Heart left ventricle (tissue), 16 donors: ENCODE results near the gene LLPH. TPM values are rescaled to one million over a fixed set of nuclear protein-coding genes. Genes with fewer than 3 reads are reported as not detected.
"Not testable (repeated sequence)": the region's sequence is repeated elsewhere in the genome, so short reads cannot be mapped to it uniquely, and the experiment has no call there.

Experiments
- ATAC-seq, 4 donors: fragments of 200-7000 bp; cut with Tn5 transposase; one replicate each; pipeline ENCODE4 v1.9.1; 2020 to 2022; ENCODE audit warnings: moderate library complexity in 4 of 4, mild to moderate bottlenecking in 3 of 4, moderate number of reproducible peaks in 1 of 4
- DNase-seq, 5 donors: peaks; one replicate each; pipeline ENCODE4 v3.0.0-alpha.2; 2020
- H3K27ac ChIP-seq, 12 donors: fragments of 200-600 bp; sonication (generic) in 4 of 12; one replicate each; pipeline versions ENCODE4 v1.5.0 to v1.8.0; 2016 to 2022; ENCODE audit warnings: mild to moderate bottlenecking in 2 of 12
- H3K27me3 ChIP-seq, 9 donors: fragments of 200-600 bp; sonication (generic) in 2 of 9; one replicate each; pipeline versions ENCODE4 v1.5.1 to v1.8.0; 2016 to 2022; ENCODE audit warnings: mild to moderate bottlenecking in 3 of 9
- H3K36me3 ChIP-seq, 9 donors: fragments of 200-600 bp; sonication (generic) in 2 of 9; one replicate each; pipeline versions ENCODE4 v1.5.0 to v1.8.0; 2018 to 2022; ENCODE audit warnings: mild to moderate bottlenecking in 2 of 9
- H3K4me1 ChIP-seq, 12 donors: fragments of 200-600 bp; sonication (generic) in 4 of 12; one replicate each; pipeline versions ENCODE4 v1.5.0 to v1.8.0; 2016 to 2022; ENCODE audit warnings: mild to moderate bottlenecking in 3 of 12
- H3K4me3 ChIP-seq, 12 donors: fragments of 200-600 bp; sonication (generic) in 4 of 12; one replicate each; pipeline versions ENCODE4 v1.5.0 to v1.8.0; 2017 to 2022; ENCODE audit warnings: mild to moderate bottlenecking in 9 of 12, moderate library complexity in 4 of 12
- H3K9me3 ChIP-seq, 12 donors: fragments of 200-600 bp; sonication (generic) in 4 of 12; one replicate each; pipeline versions ENCODE4 v1.5.0 to v1.8.0; 2016 to 2022; ENCODE audit warnings: mild to moderate bottlenecking in 1 of 12
- CTCF ChIP-seq, 12 donors: fragments of 200-600 bp; sonication (generic) in 4 of 12; IDR thresholded peaks; one replicate each; pipeline versions ENCODE4 v1.5.0 to v1.8.0; 2018 to 2022; ENCODE audit warnings: antibody characterized with exemption in 12 of 12, mild to moderate bottlenecking in 5 of 12
- POLR2A ChIP-seq, 2 donors: fragments of 450-650 bp; IDR thresholded peaks; one replicate each; pipeline ENCODE4 v1.6.1; 2017; ENCODE audit warnings: antibody characterized with exemption in 2 of 2, mild to moderate bottlenecking in 2 of 2, moderate library complexity in 2 of 2
- WGBS, 4 donors: extraction: QIAGEN DNeasy Blood & Tissue Kit in 2 of 4; methylation state at CpG; one replicate each; pipeline versions ENCODE4 v1.1.5 to v1.1.7; 2013 to 2018; 5-methylcytosine and 5-hydroxymethylcytosine counted together
- intact Hi-C, 10 donors: fragments of 100-400 bp; cut with DNase I; formaldehyde crosslinking; loops; one replicate each; pipeline versions ENCODE4 v1.11.1 to v1.14.2; 2022
- long read RNA-seq, 3 donors: library from polyadenylated mRNA; unstranded; transcript quantifications; one replicate each; pipeline ENCODE4 v2.0.0, GENCODE V29; 2020 to 2021
- polyA plus RNA-seq, 2 donors: library from polyadenylated mRNA; stranded (reverse); fragments of 200-250 nt; gene quantifications; one replicate each; pipeline ENCODE4 v1.2.3, GENCODE V29; 2013
- total RNA-seq, 9 donors: library from RNA; depleted of rRNA in 2 of 9; stranded (reverse); fragments of >200 nt in 2 of 9; fragmentation: NEBNext Ultra II Directional in 3 of 9; extraction: Animal tissue kit (Norgen Biotek cat#: 25700) in 3 of 9; gene quantifications; one replicate each; pipeline versions ENCODE4 v1.1.0 to v1.2.4, GENCODE V29; 2016 to 2023
- donor health status: ischemic (EF 13 %, LVEDD 7.1; RV severe dilation, severe dysfunction).
- donor health status: healthy with polysubstance abuse.
- donor health status: DM: no; HTN: yes; CAD: no.
- donor health status: DM: no; HTN: no; CAD: no.
- donor health status: ischemic (EF 25% LVEDD 6.9; RV normal size, moderate dysfunction).
- donor health status: ischemic (EF 25% LVEDD 5.7; RV mildly dilated, moderate dysfunction).
- donor health status: healthy.
- donor health status: DM: yes; HTN: yes; CAD: no.
- donor health status: ischemic (EF 35%, LVEDD 5.7; RV mildly dilated, moderate dysfunction).
- donor health status: nonischemic (EF 11% LVEDD 7.7; RV severe dilation, severe dysfunction).
- donor health status: DM: yes; HTN: yes; CAD: no.
- donor health status: PGD.
- donor health status: ischemic (EF 29% LVEDD 5.4; RV normal size, mild dysfunction).
- donor health status: nonischemic (EF 23%, LVEDD 6.1; RV moderate dilation, normal function).

Gene LLPH
- total RNA-seq = 10 to 100 TPM in 7 of 9 donors, 1 to 10 TPM in 2; 5.0 to 36.4 (median 18.3) TPM
- polyA plus RNA-seq = 10 to 100 TPM; 11.4 to 49.1 TPM
- long read RNA-seq, donor 1, full-length matches to known transcripts = 13 of 14 reads
- long read RNA-seq, donor 1, partial matches to known transcripts = 0 of 14 reads
- long read RNA-seq, donor 1, other reads (novel, unspliced or antisense) = 1 of 14 reads
- long read RNA-seq, donor 2, full-length matches to known transcripts = 24 of 24 reads
- long read RNA-seq, donor 2, partial matches to known transcripts = 0 of 24 reads
- long read RNA-seq, donor 2, other reads (novel, unspliced or antisense) = 0 of 24 reads
- long read RNA-seq, donor 3, full-length matches to known transcripts = 12 of 16 reads
- long read RNA-seq, donor 3, partial matches to known transcripts = 3 of 16 reads
- long read RNA-seq, donor 3, other reads (novel, unspliced or antisense) = 1 of 16 reads

DNA sequence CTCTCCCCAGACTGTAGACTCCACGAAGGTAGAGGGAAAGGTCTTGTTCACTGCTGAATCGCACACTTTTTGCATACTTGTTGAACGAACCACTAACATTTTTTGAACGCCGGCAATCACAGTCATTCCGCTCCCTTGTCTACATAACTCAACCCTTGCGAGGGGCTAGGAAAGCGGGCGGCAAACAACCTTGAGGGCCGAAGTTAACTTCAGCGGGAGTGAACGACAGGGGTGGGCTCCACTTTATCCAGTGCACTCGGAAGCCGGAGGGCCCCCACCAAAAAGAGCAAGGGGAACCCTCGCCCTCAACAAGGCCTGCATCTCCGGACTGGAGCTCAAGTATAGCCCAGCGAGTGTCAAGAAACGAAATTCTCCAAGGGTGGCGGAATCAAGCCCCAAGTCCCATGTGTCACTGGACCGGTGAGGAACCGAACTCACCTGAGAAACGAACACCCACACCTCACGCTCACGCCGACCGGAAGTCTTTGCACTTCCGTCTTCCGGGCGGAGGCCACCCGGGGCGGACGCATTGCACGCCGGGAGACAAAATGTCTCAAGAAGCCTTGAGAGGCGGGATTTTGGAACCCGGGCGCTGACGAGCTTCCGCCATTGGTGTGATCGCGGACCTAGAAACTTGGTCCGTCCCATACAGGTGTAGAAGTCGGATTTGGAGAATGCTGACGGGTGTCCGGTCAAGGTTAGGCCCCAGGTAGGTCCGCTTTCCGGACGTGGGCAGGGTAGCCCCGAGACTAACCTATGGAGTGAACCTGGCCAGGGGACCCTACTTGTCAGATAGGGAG is at the start of gene LLPH:
Gene LLPH, minus strand, starts transcription at position 484 of the 800 bp plus-strand sequence. CDS start 1,644 bp downstream, outside the sequence.
- peak; percentile 92 to 96 (median 96) for ATAC-seq

GRCh38 chr12:66176105-66176900 is 45.8 kb upstream of the LLPH start:
- H3K27me3 ChIP-seq = peaks cover 0 to 1% (median 0%) of the 10 kb centered on the region in 9 donors
- ATAC-seq (no peak), DNase-seq (no peak)
- H3K4me1 ChIP-seq = peaks cover 0 to 16% (median 0%) of the 10 kb centered on the region in 12 donors
- whole genome bisulfite sequencing, 4 donors = 35 to 48% (median 44%) methylated on average over 1 of the region's 1 CpG
- intact Hi-C loops = loop anchor here in 1 of 10 donors (10.0 kb wide), 1 partner anchor 58 kb away; no protein-coding TSS in a partner anchor
- H3K36me3 ChIP-seq = no peaks in the 10 kb centered on the region
- no peaks in the 10 kb centered on the region for H3K9me3 ChIP-seq
- H3K4me3 ChIP-seq = no peak overlapping the region
- H3K27ac ChIP-seq = no peak overlapping the region
- TF ChIP-seq POLR2A (IDR thresholded peaks at IDR 0.05) = no peak
- TF ChIP-seq CTCF (IDR thresholded peaks at IDR 0.05) = no peak

More for the DNA sequence above, at the start of gene LLPH:
- WGBS, 4 donors = 0 to 1% (median 0%) methylated on average over 44 to 49 of the region's 49 CpGs
- Histone ChIP-seq H3K27me3 (no peaks in the 10 kb centered on the region), H3K36me3 (peaks cover 0 to 35% (median 28%) of the 10 kb centered on the region in 9 donors), H3K9me3 (no peaks in the 10 kb centered on the region), H3K4me3 (peak within 1 kb of the TSS; percentile 58 to 96 (median 74)), H3K27ac (peak within 1 kb of the TSS in 11 of 12 donors; percentile 56 to 91 (median 80)), H3K4me1 (peaks cover 0 to 45% (median 29%) of the 10 kb centered on the region in 12 donors)
- intact Hi-C loops = loop anchor here in 1 of 10 donors (5.0 kb wide), 1 partner anchor 172 kb away; the partner anchor contains the start of gene HELB
- DNase-seq = peak; percentile 88 to 95 (median 92)
- TF ChIP-seq CTCF (IDR thresholded peaks at IDR 0.05) = peak in 1 of 12 donors; percentile 7
- TF ChIP-seq POLR2A (IDR thresholded peaks at IDR 0.05) = peak in 1 of 2 donors; percentile 52

DNA sequence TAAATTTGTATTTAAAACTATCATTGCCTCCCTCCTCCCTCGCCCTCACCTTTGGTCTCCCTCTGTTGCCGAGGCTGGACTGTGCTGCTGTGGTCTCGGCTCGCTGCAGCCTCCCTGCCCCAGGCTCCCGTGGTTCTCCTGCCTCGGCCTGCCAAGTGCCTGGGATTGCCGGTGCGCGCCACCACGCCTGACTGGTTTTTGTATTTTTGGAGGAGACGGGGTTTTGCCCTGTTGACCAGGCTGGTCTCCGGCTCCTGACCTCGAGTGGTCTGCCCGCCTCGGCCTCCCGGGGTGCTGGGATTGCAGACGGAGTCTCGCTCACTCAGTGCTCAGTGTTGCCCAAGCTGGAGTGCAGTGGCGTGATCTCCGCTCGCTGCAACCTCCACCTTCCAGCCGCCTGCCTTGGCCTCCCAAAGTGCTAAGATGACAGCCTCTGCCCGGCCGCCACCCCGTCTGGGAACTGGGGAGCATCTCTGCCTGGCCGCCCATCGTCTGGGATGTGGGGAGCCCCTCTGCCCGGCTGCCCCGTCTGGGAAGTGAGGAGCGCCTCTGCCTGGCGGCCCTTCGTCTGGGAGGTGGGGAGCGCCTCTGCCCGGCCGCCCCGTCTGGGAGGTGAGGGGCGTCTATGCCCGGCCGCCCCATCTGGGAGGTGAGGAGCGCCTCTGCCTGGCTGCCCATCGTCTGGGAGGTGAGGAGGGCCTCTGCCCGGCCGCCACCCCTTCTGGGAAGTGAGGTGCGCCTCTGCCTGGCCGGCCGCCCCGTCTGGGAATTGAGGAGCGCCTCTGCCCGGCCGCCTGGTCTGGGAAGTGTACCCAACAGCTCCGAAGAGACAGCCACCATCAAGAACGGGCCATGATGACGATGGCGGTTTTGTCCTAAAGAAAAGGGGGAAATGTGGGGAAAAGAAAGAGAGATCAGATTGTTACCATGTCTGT is 44.1 kb upstream of the LLPH start:
- H3K36me3 ChIP-seq, H3K9me3 ChIP-seq, DNase-seq, ATAC-seq, H3K27me3 ChIP-seq, H3K27ac ChIP-seq, H3K4me3 ChIP-seq: not testable (repeated sequence)
- intact Hi-C loops = loop anchor here in 1 of 10 donors (10.0 kb wide), 1 partner anchor 60 kb away; no protein-coding TSS in a partner anchor
- peaks cover 0 to 24% (median 0%) of the 10 kb centered on the region in 12 donors for H3K4me1 ChIP-seq
- 96 to 99% (median 97%) methylated on average over 34 to 54 of the region's 54 CpGs for WGBS, 4 donors
